NCI-H524 (cell line): ENCODE measurements around the gene CPLX1.
"Not testable (repeated sequence)": the region's sequence is repeated elsewhere in the genome, so short reads cannot be mapped to it uniquely, and the experiment has no call there.

Experiments used
- DNase-seq, 2 experiments: peaks; one replicate each; lab custom pipeline; 2025; lab: John Stamatoyannopoulos, UW

The CPLX1 gene

DNA sequence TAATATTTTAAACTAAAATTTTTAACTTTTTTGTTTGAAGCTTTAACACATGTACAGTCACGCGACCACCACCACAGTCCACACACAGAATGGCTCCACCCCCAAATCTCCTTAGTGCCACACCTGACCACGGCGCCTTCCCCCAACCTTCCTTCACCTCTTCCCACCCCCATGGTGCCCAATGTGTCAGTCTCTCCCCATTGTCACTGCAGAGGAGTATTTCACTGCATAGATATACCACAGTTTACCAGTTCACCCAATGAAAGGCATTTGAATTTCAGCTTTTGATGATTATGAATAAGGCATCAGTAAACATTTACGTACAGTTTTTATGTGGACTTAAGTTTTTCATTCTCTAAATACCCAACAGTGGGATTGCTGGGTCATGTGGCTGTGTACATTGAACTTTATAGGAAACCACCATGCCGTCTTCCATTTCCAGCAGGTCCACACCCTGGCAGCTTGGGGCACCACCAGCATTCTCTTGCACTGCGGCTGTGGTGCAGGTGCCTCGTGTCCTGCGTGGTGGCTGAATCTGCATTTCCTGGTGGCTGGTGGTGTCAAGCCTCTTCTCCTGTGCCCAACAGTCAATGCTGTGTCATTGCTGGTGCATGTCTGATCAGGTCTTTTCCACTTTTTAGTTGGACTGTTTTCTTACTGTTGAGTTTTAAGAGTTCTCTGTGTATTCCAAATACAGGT is 49.0 kb downstream of the CPLX1 start:
- DNase-seq, result no peak

- not testable (repeated sequence) for DNase-seq
Observed at GRCh38 chr4:775485-775884, 50.4 kb downstream of the CPLX1 start.

DNA sequence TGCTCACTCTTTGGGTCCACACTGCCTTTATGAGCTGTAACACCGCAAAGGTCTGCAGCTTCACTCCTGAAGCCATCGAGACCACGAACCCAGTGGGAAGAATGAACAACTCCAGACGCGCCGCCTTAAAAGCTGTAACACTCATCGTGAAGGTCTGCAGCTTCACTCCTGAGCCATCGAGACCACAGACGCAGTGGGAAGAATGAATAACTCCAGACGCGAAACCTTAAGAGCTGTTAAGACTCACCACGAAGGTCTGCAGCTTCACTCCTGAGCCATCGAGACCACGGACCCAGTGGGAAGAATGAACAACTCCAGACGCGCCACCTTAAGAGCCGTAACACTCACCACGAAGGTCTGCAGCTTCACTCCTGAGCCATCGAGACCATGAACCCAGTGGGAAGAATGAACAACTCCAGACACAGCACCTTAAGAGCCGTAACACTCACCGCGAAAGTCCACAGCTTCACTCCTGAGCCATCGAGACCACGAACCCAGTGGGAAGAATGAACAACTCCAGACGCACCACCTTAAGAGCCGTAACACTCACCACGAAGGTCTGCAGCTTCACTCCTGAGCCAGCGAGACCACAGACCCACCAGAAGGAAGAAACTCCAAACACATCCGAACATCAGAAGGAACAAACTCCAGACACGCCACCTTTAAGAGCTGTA is 51.4 kb downstream of the CPLX1 start:
- DNase-seq, result not testable (repeated sequence)

DNA sequence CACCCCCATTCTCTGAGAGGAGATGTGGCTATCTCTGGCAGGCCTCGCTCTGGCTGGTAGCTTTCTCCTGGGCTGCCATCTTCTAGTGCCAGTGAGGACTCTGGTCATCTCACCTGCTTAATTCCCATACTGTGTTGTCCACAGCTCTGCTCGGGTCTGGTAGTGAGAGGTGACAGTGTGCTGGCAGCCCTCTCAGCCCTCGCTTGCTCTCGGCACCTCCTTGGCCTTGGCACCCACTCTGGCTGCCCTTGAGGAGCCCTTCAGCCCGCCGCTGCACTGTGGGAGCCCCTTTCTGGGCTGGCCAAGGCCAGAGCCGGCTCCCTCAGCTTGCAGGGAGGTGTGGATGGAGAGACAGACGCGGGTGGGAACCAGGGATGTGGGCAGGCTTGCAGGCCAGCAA is 52.7 kb downstream of the CPLX1 start:
- DNase-seq, result no peak

GRCh38 chr4:772776-773175 is 53.2 kb downstream of the CPLX1 start:
- no peak for DNase-seq

- DNase-seq, result no peak
Observed at GRCh38 chr4:772118-772517, 53.8 kb downstream of the CPLX1 start.

DNA sequence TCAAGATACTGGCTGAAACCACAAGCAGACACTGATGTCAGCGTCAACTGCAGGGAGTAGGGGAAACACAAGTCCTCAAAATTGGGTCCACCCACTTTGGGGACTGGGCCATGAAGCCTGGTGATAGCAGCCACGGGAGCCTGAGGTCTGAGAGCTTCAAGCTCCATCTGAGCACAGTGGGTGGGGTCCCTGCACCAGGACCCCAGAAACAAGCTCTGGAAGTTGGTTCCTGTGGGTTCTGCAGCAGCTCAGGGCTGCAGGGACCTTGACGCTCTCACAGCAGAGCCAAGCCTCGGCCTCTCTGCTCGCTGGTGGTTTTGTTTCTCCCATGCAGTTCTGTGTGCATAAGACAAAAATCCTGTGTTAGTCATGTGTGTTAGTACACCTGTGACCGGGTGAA is 54.5 kb downstream of the CPLX1 start:
- no peak for DNase-seq

- DNase-seq, result no peak
Observed at GRCh38 chr4:770022-770421, 55.9 kb downstream of the CPLX1 start.

DNA sequence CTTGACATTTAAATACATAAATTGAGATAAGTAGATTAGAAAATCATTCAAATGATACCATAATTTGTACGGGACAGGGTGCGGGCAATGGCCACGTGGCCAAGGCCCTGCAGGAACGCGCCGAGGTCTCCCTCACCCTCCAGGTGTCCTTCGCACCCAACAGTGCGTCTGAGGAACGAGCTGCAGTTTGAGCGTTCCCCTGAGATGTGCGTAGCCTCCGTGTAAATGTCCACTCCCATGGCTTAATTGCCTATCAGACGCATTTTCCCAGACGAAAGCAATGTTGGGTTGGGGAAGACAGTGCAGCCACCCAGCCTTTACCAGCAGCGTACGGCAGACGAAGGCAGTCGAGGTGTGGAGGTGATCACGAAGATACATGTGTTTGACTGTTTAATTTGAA is 56.4 kb downstream of the CPLX1 start:
- no peak for DNase-seq

DNA sequence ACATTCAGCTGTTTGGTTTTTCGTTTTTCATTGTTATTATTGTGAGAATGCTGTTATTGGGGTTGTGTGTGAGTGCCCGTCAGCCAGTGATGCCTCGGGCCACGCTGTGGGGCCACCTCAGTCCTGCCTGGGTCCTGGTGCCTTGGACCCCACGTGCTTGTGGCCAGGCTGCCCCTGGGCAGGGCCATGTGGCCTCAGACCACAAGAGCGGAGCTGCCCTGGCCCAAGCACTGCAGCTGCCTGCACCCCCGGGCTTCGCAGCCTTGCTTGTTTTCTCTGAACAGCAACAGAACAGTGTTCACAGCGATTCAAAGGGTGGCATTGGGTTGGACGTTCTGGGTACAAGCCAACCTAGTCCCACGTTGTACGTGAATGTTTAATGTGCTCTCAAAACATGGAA is 56.9 kb downstream of the CPLX1 start:
- no peak for DNase-seq

DNA sequence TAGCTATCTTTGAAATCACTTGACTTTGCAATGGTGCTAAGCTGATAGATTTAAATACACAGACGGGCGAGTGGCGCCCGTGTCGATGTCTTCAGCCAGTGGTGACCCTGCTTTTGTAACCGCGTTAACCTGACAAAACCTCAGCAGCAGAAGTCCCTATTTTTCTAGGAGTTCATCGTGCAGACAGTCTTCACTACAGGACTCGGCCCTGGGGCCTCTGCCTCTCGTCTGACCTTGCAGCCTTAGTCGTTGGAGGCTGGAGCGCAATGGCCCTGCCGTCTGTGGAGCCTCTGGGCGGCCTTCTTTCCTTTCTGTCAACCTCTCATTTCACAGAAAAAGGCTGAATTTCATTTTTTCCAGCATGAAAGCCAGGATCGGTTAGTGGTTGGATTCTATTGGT is 57.9 kb downstream of the CPLX1 start:
- DNase-seq, result no peak

DNA sequence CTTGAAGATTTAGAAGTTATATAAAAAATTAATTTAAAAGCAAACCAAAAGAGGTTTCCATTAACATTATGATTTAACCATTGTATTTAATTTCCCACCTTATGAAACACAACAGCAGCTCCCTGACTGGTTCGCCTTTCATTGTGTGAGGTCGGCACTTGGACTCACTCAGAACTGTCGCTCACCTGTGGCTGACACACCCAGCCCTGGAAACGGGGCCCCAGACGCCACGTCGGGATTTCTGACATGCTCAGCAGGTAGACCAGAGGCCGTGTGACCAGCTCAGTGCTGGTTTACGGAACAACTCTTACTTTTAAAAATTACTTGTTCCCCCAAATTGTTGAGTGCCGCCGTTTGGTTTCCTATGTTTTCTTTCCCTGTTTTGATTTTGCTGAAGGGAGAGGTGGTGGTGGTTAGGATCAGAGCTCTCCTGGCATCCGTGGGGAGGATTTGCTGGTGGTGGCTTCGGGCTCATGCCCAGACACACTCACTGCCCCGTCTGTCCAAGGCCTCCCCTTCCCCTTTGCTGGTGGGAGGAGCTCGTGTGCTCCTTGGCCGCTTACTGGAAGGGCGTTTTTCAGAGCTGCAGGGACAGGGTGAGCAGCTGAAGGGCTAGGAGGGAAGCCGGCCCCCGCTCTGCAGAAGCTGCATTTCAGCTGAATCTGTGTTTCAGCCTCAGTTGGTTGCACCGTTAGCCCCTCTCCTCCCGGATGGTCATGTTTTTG is 59.2 kb downstream of the CPLX1 start:
- no peak for DNase-seq

DNA sequence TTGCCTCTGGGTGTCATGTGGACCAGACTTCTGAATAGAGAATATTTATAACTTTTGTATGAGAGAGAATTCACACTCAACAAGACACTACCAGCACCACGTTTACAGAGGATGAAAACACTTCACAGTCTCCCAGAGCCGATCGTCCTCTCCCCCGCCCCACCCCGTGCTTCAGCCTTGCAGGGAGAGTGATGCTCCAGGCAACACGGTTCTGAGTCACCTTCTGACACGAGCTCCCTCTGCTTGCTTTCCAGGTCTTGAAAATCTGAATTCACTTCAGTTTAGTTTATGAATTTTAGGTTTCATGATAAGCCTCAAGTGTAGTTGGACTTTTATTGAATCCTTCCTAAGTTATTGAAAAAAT is 59.8 kb downstream of the CPLX1 start:
- no peak for DNase-seq

DNA sequence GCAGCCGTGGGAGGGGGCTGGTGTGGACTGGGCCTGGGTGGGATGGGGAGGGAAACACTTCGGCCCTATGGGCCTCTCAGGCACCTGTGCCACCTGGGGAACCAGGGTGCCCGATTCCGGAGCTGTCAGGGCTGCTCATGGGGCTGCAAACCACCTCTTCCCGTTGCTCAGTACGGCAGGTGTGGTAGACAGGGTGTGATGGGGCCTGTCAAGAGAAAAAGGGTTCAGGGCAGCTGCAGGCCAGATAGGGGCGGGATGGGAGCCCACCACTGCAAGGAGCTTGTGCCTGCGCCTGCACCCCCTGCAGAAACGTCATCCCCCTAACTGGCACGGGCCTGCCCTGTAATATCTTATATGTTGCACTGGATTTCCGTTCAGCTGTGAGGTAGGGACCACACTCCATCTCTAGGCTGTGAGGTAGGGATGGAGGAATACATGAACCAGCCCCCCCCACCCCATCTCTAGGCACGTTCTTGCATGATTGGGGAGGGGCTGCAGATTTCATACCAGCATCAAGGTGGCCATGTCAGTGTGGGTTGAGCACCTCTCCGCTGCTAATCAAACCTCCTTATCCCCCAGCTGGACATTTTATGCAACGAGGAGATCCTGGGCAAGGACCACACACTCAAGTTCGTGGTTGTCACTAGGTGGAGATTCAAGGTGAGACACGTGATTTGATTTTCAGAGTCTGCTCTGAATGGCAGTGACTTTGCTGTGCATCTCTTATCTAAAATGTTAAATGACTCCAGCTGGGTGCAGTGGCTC is 61.3 kb downstream of the CPLX1 start:
- no peak for DNase-seq

GRCh38 chr4:763922-764321 is 62.0 kb downstream of the CPLX1 start:
- DNase-seq, result no peak

DNA sequence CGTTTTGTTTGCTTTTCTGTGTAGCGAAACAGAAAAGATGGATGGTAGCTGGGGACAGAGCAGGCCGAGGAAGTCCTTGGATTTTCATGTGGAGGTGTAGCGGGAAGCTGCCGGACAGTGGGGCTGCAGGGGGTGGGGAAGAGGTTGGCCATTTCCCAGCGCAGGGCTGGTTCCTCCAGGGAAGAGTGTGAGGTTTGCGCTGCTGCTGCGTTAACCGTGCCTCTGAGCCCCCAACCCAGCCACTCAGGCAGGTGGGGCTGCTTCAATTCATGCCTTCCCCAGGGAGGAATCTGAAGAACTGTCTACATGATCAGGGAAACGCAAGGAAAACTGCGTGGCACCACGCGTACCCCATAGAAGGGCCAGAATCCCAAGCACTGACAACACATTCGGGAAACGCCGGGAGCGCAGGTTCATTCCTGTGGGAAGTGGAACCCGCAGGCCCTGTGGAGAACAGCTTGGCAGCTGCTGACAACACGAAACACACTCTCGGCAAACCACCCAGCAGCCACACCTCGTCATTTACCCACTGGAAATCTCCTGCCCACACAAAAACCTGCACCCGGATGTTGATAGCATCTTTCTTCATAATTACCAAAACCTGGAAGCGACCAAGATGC is 62.6 kb downstream of the CPLX1 start:
- DNase-seq, result no peak

GRCh38 chr4:762211-763190 is 63.4 kb downstream of the CPLX1 start:
- no peak for DNase-seq

DNA sequence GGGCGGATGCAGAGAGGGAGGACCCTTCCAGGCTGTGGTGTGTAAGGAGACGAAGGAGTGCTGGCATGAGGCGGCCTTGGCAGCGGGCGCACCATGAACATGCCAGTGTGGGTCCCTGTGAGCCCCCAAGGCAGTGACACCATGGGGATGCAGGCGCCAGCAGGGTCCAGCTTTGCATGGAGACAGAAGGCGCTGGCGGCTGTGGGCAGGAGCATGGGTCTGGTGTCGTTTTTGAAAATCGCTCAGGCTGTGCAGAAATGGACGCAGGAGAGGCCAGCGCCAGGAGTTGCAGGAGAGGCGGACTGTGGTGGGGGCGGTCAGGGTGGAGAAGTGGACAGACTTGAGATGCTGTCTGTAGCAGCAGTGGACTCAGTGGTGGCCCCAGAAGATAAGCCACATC is 64.2 kb downstream of the CPLX1 start:
- no peak for DNase-seq

- no peak for DNase-seq
Observed at GRCh38 chr4:761086-761485, 64.8 kb downstream of the CPLX1 start.

- no peak for DNase-seq
Observed at GRCh38 chr4:760616-761015, 65.3 kb downstream of the CPLX1 start.

- not testable (repeated sequence) for DNase-seq
Observed at GRCh38 chr4:759810-760209, 66.1 kb downstream of the CPLX1 start.
